Neural cell (in vitro differentiated cells): ENCODE measurements around the gene TCF20. TPM values are rescaled to one million over a fixed set of nuclear protein-coding genes. Genes with fewer than 3 reads are reported as not detected.

Experiments used
- H2AFZ ChIP-seq: fragments of 200-600, 300-800 bp; sonication (generic), shearing (Covaris generic); 2 replicates; pipeline ENCODE4 v1.6.0; 2014; ENCODE audit warnings: low read depth, mild to moderate bottlenecking, antibody characterized with exemption, low read length, moderate library complexity
- H3F3A ChIP-seq: fragments of 200-600 bp; shearing (Covaris generic); 2 replicates; pipeline ENCODE4 v1.6.1; 2016; ENCODE audit warnings: mild to moderate bottlenecking, moderate library complexity, mixed read lengths, antibody characterized with exemption, low read length; ENCODE audit not compliant: insufficient read depth, poor library complexity, severe bottlenecking
- H3K27ac ChIP-seq: fragments of 200-600, 300-800 bp; sonication (generic), shearing (Covaris generic); 2 replicates; pipeline ENCODE4 v1.5.1; 2014; ENCODE audit warnings: mild to moderate bottlenecking, low read length, moderate library complexity
- H3K27me3 ChIP-seq: fragments of 300-800, 200-600 bp; sonication (generic), shearing (Covaris generic); 2 replicates; pipeline ENCODE4 v1.6.0; 2014; ENCODE audit warnings: mild to moderate bottlenecking, low read depth, low read length, moderate library complexity; ENCODE audit not compliant: insufficient read depth
- H3K36me3 ChIP-seq: fragments of 300-800, 200-600 bp; sonication (generic), shearing (Covaris generic); 2 replicates; pipeline ENCODE4 v1.5.1; 2014; ENCODE audit warnings: mild to moderate bottlenecking, antibody characterized with exemption, low read length, moderate library complexity; ENCODE audit not compliant: insufficient read depth
- H3K4me2 ChIP-seq: fragments of 300-800, 200-600 bp; sonication (generic), shearing (Covaris generic); 2 replicates; pipeline ENCODE4 v1.6.0; 2014; ENCODE audit warnings: mild to moderate bottlenecking, low read length
- H3K4me3 ChIP-seq: fragments of 300-800, 200-600 bp; sonication (generic), shearing (Covaris generic); 2 replicates; pipeline ENCODE4 v1.5.1; 2014; ENCODE audit warnings: mild to moderate bottlenecking, low read length, moderate library complexity
- H3K79me2 ChIP-seq: fragments of 200-600 bp; shearing (Covaris generic); replicated peaks from 2 replicates; pipeline ENCODE4 v1.6.0; 2014; ENCODE audit warnings: mild to moderate bottlenecking, low read length, moderate library complexity; ENCODE audit not compliant: insufficient read depth
- H3K9ac ChIP-seq: fragments of 300-800, 200-600 bp; sonication (generic), shearing (Covaris generic); 2 replicates; pipeline ENCODE4 v1.6.1; 2016; ENCODE audit warnings: mild to moderate bottlenecking, low read length, mixed read lengths
- H3K9me2 ChIP-seq: fragments of 200-600 bp; shearing (Covaris generic); 2 replicates; pipeline ENCODE4 v1.6.1; 2016; ENCODE audit warnings: mild to moderate bottlenecking, low read length, mixed read lengths; ENCODE audit not compliant: insufficient read depth
- H3K9me3 ChIP-seq: fragments of 200-600, 300-800 bp; sonication (generic), shearing (Covaris generic); 2 replicates; pipeline ENCODE4 v1.6.1; 2016; ENCODE audit warnings: mild to moderate bottlenecking, mixed run types, low read length, moderate library complexity, mixed read lengths
- H4K20me1 ChIP-seq: fragments of 200-600 bp; shearing (Covaris generic); 2 replicates; pipeline ENCODE4 v1.6.1; 2016; ENCODE audit warnings: mild to moderate bottlenecking, mixed run types; ENCODE audit not compliant: insufficient read depth
- EP300 ChIP-seq: fragments of 450-650 bp; conservative IDR thresholded peaks from 2 replicates; pipeline ENCODE4 v1.6.1; 2014; ENCODE audit warnings: antibody characterized with exemption, mild to moderate bottlenecking, moderate library complexity; ENCODE audit not compliant: poor library complexity, severe bottlenecking
- EZH2 ChIP-seq: fragments of 200-600, 300-800 bp; shearing (Covaris generic), sonication (generic); IDR thresholded peaks from 2 replicates; pipeline ENCODE4 v1.6.1; 2014; ENCODE audit warnings: antibody characterized with exemption, low read length, borderline replicate concordance, mild to moderate bottlenecking; ENCODE audit not compliant: insufficient read depth, poor library complexity, severe bottlenecking
- MXI1 ChIP-seq: fragments of 450-650 bp; conservative IDR thresholded peaks from 2 replicates; pipeline ENCODE4 v1.6.1; 2014; ENCODE audit warnings: antibody characterized with exemption, mild to moderate bottlenecking; ENCODE audit not compliant: poor library complexity, severe bottlenecking
- POLR2AphosphoS5 ChIP-seq: IDR thresholded peaks from 2 replicates; pipeline ENCODE4 v1.6.1; 2012
- RAD21 ChIP-seq: fragments of 450-650 bp; conservative IDR thresholded peaks from 2 replicates; pipeline ENCODE4 v1.6.1; 2014; ENCODE audit warnings: antibody characterized with exemption, mild to moderate bottlenecking, moderate library complexity
- SMC3 ChIP-seq: fragments of 450-650 bp; conservative IDR thresholded peaks from 2 replicates; pipeline ENCODE4 v1.6.1; 2014; ENCODE audit warnings: antibody characterized with exemption, mild to moderate bottlenecking, moderate library complexity; ENCODE audit not compliant: poor library complexity
- TAF1 ChIP-seq: IDR thresholded peaks from 2 replicates; pipeline ENCODE4 v1.6.1; 2012; ENCODE audit warnings: low read depth
- polyA plus RNA-seq: library from polyadenylated mRNA; depleted of rRNA; stranded (reverse); fragments of >200 nt; gene quantifications from 2 replicates; pipeline ENCODE4 v1.2.3, GENCODE V29; 2014
- TF ChIP-seq, protein P1 (sequence below): fragments of 450-650 bp; IDR thresholded peaks from 2 replicates; pipeline ENCODE4 v1.5.1; 2014; ENCODE audit warnings: antibody characterized with exemption, mild to moderate bottlenecking, moderate library complexity; ENCODE audit not compliant: poor library complexity, severe bottlenecking
- TF ChIP-seq, protein P2 (sequence below): IDR thresholded peaks from 2 replicates; pipeline ENCODE4 v1.6.1; 2012; ENCODE audit warnings: borderline replicate concordance

TCF20 gene
- polyA plus RNA-seq, 1 donor from 2014 or later: 21.9 TPM

DNA sequence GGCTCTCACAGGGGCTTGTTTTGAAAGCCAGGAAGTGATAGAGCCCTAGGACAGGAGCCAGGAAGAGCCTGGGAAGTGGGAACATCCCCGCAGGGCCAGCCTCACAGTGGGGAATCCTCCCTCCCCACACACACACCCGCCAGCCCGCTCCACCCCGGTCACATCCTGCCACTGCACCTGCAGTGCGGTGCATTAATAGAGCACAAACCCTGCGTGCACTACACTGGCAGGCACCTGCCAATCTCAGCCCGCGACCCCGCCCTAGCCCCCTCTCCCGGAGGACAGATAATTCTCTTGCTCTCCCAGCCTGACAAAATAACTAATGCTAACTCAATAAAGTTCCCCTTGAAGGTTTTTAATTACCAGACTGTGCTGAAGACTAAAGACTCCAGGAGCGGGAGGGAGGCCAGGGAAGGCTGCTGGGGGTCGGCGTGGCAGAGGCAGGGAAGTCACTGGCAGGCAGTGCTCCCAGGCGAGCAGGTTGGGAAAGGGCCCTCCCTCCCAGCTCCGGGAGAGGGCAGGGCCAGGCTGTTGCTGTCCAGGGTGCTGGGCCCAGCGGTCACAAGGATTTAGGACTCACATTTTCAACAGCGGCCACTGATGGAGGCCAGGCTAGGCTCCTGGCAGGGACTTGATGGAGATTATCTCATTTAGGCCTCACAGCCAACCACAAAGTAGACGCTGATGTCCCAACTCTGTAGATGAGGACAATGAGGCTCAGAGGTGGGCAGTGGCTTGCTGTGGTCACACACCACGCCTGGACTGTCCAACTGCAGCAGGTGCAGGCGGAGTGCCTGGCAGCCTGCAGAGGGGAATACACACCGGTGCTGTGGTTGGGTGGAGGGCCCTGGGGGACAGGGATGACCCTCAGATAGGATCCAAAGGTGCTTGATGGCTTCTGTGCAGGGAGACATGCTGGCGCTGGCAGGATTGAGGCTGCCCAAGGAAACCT, 23.9 kb upstream of the TCF20 start:
- Histone ChIP-seq H3K4me2 (no peak overlapping the region), H3K4me3 (peak overlapping the region; percentile 24), H3K9me3 (no peaks in the 10 kb centered on the region), H2AFZ (no peak overlapping the region), H3K9ac (peak overlapping the region; percentile 25), H3K36me3 (no peaks in the 10 kb centered on the region), H3K27ac (peak overlapping the region; percentile 57), H3K79me2 (no peaks in the 10 kb centered on the region), H4K20me1 (no peaks in the 10 kb centered on the region), H3K9me2 (no peaks in the 10 kb centered on the region), H3F3A (no peaks in the 10 kb centered on the region), H3K27me3 (no peaks in the 10 kb centered on the region)
- no peak for TF ChIP-seq SMC3
- TF ChIP-seq POLR2AphosphoS5: peak; percentile 49
- TF ChIP-seq, protein P1, sequence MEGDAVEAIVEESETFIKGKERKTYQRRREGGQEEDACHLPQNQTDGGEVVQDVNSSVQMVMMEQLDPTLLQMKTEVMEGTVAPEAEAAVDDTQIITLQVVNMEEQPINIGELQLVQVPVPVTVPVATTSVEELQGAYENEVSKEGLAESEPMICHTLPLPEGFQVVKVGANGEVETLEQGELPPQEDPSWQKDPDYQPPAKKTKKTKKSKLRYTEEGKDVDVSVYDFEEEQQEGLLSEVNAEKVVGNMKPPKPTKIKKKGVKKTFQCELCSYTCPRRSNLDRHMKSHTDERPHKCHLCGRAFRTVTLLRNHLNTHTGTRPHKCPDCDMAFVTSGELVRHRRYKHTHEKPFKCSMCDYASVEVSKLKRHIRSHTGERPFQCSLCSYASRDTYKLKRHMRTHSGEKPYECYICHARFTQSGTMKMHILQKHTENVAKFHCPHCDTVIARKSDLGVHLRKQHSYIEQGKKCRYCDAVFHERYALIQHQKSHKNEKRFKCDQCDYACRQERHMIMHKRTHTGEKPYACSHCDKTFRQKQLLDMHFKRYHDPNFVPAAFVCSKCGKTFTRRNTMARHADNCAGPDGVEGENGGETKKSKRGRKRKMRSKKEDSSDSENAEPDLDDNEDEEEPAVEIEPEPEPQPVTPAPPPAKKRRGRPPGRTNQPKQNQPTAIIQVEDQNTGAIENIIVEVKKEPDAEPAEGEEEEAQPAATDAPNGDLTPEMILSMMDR: no peak
- peak; percentile 24 for TF ChIP-seq EP300
- no peak for TF ChIP-seq EZH2
- TF ChIP-seq, protein P2, sequence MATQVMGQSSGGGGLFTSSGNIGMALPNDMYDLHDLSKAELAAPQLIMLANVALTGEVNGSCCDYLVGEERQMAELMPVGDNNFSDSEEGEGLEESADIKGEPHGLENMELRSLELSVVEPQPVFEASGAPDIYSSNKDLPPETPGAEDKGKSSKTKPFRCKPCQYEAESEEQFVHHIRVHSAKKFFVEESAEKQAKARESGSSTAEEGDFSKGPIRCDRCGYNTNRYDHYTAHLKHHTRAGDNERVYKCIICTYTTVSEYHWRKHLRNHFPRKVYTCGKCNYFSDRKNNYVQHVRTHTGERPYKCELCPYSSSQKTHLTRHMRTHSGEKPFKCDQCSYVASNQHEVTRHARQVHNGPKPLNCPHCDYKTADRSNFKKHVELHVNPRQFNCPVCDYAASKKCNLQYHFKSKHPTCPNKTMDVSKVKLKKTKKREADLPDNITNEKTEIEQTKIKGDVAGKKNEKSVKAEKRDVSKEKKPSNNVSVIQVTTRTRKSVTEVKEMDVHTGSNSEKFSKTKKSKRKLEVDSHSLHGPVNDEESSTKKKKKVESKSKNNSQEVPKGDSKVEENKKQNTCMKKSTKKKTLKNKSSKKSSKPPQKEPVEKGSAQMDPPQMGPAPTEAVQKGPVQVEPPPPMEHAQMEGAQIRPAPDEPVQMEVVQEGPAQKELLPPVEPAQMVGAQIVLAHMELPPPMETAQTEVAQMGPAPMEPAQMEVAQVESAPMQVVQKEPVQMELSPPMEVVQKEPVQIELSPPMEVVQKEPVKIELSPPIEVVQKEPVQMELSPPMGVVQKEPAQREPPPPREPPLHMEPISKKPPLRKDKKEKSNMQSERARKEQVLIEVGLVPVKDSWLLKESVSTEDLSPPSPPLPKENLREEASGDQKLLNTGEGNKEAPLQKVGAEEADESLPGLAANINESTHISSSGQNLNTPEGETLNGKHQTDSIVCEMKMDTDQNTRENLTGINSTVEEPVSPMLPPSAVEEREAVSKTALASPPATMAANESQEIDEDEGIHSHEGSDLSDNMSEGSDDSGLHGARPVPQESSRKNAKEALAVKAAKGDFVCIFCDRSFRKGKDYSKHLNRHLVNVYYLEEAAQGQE: peak; percentile 78

DNA sequence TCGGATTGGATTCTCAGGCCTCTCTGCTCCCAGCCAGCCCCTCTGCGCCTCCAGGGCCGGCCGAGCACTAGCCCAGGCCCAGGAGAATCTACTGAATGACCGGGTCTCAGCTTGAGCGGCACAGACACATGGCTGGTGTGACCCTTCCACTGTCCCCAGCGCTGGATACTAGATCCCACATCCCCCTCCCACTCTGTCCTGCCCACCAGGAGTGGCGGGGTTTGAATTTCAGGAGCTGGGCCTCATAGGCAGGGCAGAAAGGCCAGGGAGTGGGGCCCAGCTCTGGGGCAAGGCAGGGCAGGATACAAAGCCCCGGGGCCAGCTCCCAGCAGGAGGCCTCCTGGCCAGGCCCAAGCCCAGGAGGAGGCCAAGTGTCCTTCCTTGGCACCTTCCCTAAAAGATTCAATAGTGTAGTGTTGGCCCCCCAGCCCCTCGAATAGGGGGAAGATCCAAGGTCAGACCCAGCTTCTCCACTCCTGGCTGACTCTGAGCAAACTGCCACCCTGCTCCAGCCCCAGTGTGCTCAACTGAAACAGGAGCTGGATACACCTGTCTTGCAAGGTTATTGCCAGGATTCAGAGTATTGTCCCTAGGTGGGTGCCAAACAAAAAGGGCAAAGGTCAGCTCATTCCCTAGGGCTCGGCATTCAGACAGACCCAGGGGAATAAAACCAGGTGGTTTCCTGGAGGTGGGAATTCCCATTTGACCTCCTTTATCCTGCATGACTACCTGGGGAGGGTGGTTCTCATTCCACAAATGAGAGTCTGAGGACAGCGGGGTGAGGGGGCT, 22.5 kb upstream of the TCF20 start:
- no peaks in the 10 kb centered on the region for H3K27me3 ChIP-seq
- no peaks in the 10 kb centered on the region for H3K9me2 ChIP-seq
- H3K9me3 ChIP-seq: no peaks in the 10 kb centered on the region
- H3K9ac ChIP-seq: no peak overlapping the region
- TF ChIP-seq, protein P1: no peak
- TF ChIP-seq TAF1 (no peak), POLR2AphosphoS5 (no peak), RAD21 (no peak), EZH2 (no peak), EP300 (no peak), SMC3 (no peak), MXI1 (no peak)
- TF ChIP-seq, protein P2: no peak
- H3K4me3 ChIP-seq: no peak overlapping the region
- no peaks in the 10 kb centered on the region for H4K20me1 ChIP-seq
- no peak overlapping the region for H3K4me2 ChIP-seq
- H3K79me2 ChIP-seq: no peaks in the 10 kb centered on the region
- H3K36me3 ChIP-seq: no peaks in the 10 kb centered on the region
- no peak overlapping the region for H2AFZ ChIP-seq
- H3F3A ChIP-seq: no peaks in the 10 kb centered on the region
- H3K27ac ChIP-seq: no peak overlapping the region
